HL-60 (cell line): ENCODE data around the gene COASY.
A peak's percentile ranks its signal among the peaks of the same experiment; 100 is the strongest.

Source experiments
- DNase-seq, 2 experiments: peaks; one replicate each; pipeline ENCODE4 v3.0.0-alpha.2; 2010 to 2020; ENCODE audit warnings: low read depth in 1 of 2, low spot score in 1 of 2
- H3K27ac ChIP-seq: fragments of 250-450 bp; sonication (Bioruptor Pico); replicated peaks from 2 replicates; pipeline ENCODE4 v1.5.1; 2020; ENCODE audit warnings: mild to moderate bottlenecking, moderate library complexity
- H3K27me3 ChIP-seq: fragments of 250-450 bp; sonication (Bioruptor Pico); 2 replicates; pipeline ENCODE4 v1.5.1; 2021; ENCODE audit warnings: mild to moderate bottlenecking, moderate library complexity; ENCODE audit not compliant: insufficient read depth, poor library complexity, severe bottlenecking
- H3K4me3 ChIP-seq: replicated peaks from 2 replicates; pipeline ENCODE4 v1.5.1; 2011; ENCODE audit warnings: mild to moderate bottlenecking, control low read depth, low read length; ENCODE audit not compliant: insufficient read depth
- GABPA ChIP-seq: IDR thresholded peaks from 2 replicates; pipeline ENCODE4 v1.6.1; 2012; ENCODE audit warnings: low read depth
- POLR2AphosphoS5 ChIP-seq: IDR thresholded peaks from 2 replicates; pipeline ENCODE4 v1.6.1; 2012; ENCODE audit warnings: low read depth
- REST ChIP-seq: IDR thresholded peaks from 2 replicates; pipeline ENCODE4 v1.6.1; 2012; ENCODE audit warnings: low read depth; ENCODE audit not compliant: insufficient replicate concordance
- SPI1 ChIP-seq: IDR thresholded peaks from 2 replicates; pipeline ENCODE4 v1.6.1; 2012; ENCODE audit warnings: low read depth, mild to moderate bottlenecking, borderline replicate concordance
- microRNA-seq: library from miRNA; unstranded; fragments of <30 nt; microRNA quantifications from one replicate; pipeline ENCODE4, GENCODE V29; 2018
- TF ChIP-seq, protein P1 (sequence below): IDR thresholded peaks from one replicate; pipeline ENCODE4 v1.5.1; 2011; ENCODE audit warnings: low read length, control low read depth, inconsistent platforms; ENCODE audit not compliant: insufficient read depth

COASY gene

DNA sequence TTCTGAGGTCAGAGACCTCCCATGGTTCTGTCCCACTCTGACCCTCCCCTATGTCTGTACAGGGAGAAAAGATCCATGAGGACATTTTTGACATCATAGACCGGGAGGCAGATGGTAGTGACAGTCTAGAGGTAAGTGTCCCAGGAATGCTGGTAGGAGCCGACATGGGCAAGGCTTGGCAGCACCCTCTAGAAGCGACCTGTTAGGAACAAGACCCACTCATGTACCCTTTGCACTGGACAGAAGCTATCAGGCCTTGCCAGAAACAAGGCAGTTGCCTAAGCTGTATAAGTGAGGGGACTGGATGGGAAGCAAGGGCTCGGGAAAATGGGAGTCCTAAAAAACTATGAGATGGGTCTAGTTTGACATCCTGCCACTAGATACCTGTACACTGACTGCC lies 50.1 kb downstream of the COASY start:
- no peak for DNase-seq
- Histone ChIP-seq H3K27ac (no peak overlapping the region), H3K4me3 (no peak overlapping the region), H3K27me3 (no peaks in the 10 kb centered on the region)
- TF ChIP-seq GABPA (no peak), REST (no peak)
- TF ChIP-seq, protein P1, sequence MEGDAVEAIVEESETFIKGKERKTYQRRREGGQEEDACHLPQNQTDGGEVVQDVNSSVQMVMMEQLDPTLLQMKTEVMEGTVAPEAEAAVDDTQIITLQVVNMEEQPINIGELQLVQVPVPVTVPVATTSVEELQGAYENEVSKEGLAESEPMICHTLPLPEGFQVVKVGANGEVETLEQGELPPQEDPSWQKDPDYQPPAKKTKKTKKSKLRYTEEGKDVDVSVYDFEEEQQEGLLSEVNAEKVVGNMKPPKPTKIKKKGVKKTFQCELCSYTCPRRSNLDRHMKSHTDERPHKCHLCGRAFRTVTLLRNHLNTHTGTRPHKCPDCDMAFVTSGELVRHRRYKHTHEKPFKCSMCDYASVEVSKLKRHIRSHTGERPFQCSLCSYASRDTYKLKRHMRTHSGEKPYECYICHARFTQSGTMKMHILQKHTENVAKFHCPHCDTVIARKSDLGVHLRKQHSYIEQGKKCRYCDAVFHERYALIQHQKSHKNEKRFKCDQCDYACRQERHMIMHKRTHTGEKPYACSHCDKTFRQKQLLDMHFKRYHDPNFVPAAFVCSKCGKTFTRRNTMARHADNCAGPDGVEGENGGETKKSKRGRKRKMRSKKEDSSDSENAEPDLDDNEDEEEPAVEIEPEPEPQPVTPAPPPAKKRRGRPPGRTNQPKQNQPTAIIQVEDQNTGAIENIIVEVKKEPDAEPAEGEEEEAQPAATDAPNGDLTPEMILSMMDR, result no peak

- H3K27me3 ChIP-seq, result no peaks in the 10 kb centered on the region
These were observed 51.8 kb downstream of the COASY start for GRCh38 chr17:42613699-42614295.

More at GRCh38 chr17:42613699-42614295, 51.8 kb downstream of the COASY start:
- TF ChIP-seq SPI1 (no peak), REST (no peak), GABPA (no peak), POLR2AphosphoS5 (no peak)
- TF ChIP-seq, protein P1, result no peak
- Histone ChIP-seq H3K27ac (no peak overlapping the region), H3K4me3 (no peak overlapping the region)
- DNase-seq, result no peak

Small RNA genes within 50 kb of the gene (microRNA-seq; reads per million reads assigned to microRNA genes)
- 17.2 reads per million, percentile 44 among the genes with 10 or more reads in this experiment for gene MIR5010
